SK-N-SH treated with all-trans-retinoic acid at 6 μM for 48 hours (cell line): ENCODE measurements around the gene PTRH2.

Source experiments
- ARNTL ChIP-seq: fragments of 450-650 bp; formaldehyde crosslinking; IDR thresholded peaks from 2 replicates; pipeline ENCODE4 v1.5.0; 2020; ENCODE audit warnings: low read depth, mild to moderate bottlenecking, moderate library complexity, borderline replicate concordance
- CSDC2 ChIP-seq: fragments of 250-450 bp; sonication (Bioruptor Pico); IDR thresholded peaks from 2 replicates; pipeline ENCODE4 v1.5.0; 2020; ENCODE audit warnings: mild to moderate bottlenecking, moderate library complexity
- ESRRG ChIP-seq: fragments of 250-450 bp; sonication (Bioruptor Pico); IDR thresholded peaks from 2 replicates; pipeline ENCODE4 v1.6.1; 2021; ENCODE audit warnings: mild to moderate bottlenecking
- ISL1 ChIP-seq: fragments of 250-450 bp; sonication (Bioruptor Pico); IDR thresholded peaks from 2 replicates; pipeline ENCODE4 v2.1.2; 2022; ENCODE audit warnings: mild to moderate bottlenecking, moderate library complexity
- OSR1 ChIP-seq: fragments of 250-450 bp; sonication (Bioruptor Pico); IDR thresholded peaks from 2 replicates; pipeline ENCODE4 v1.8.0; 2022; ENCODE audit warnings: moderate library complexity, mild to moderate bottlenecking, inconsistent platforms
- PPARA ChIP-seq: fragments of 250-450 bp; sonication (Bioruptor Pico); IDR thresholded peaks from 2 replicates; pipeline ENCODE4 v1.5.0; 2020; ENCODE audit warnings: mild to moderate bottlenecking, borderline replicate concordance
- RARB ChIP-seq: fragments of 250-450 bp; sonication (Bioruptor Pico); IDR thresholded peaks from 2 replicates; pipeline ENCODE4 v1.8.0; 2021; ENCODE audit warnings: mild to moderate bottlenecking, moderate library complexity
- TCF4 ChIP-seq: fragments of 250-450 bp; sonication (Bioruptor Pico); IDR thresholded peaks from 2 replicates; pipeline ENCODE4 v1.8.0; 2021; ENCODE audit warnings: mild to moderate bottlenecking, moderate library complexity, borderline replicate concordance
- ZC3H10 ChIP-seq: fragments of 250-450 bp; sonication (Bioruptor Pico); IDR thresholded peaks from 2 replicates; pipeline ENCODE4 v1.5.1; 2021; ENCODE audit warnings: mild to moderate bottlenecking, moderate library complexity
- ZFP30 ChIP-seq: fragments of 450-650 bp; formaldehyde crosslinking; IDR thresholded peaks from 2 replicates; pipeline ENCODE4 v1.5.0; 2022; ENCODE audit warnings: mild to moderate bottlenecking, moderate library complexity
- ZNF8 ChIP-seq: fragments of 450-650 bp; formaldehyde crosslinking; IDR thresholded peaks from 2 replicates; pipeline ENCODE4 v1.5.0; 2020; ENCODE audit warnings: mild to moderate bottlenecking, moderate library complexity
- TF ChIP-seq, protein P1 (sequence below): fragments of 250-450 bp; sonication (Bioruptor Pico); IDR thresholded peaks from 2 replicates; pipeline ENCODE4 v1.8.0; 2021; ENCODE audit warnings: low read depth, mild to moderate bottlenecking, moderate library complexity, borderline replicate concordance
- TF ChIP-seq, protein P2 (sequence below): fragments of 250-450 bp; sonication (Bioruptor Pico); IDR thresholded peaks from 2 replicates; pipeline ENCODE4 v1.8.0; 2020; ENCODE audit warnings: mild to moderate bottlenecking, moderate library complexity, borderline replicate concordance

DNA sequence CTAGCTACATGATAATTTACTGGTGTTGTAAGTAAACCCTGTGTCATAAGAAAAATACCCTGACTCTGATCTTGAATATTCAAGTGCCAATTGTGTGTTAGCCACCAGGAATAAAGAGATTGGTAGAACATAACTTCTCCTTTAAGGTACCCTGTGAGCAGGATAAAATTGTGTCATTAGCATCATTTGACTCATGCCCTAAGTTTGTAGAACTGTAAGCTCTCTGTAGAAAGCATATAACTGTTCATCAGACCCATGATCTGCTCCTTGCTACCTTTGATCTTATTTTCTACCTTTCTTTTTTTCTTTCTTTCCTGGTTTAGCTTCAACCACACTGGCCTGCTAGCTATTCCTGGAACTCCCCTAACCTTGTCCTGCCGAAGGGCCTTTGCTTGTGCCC is 35.8 kb downstream of the PTRH2 start:
- TF ChIP-seq OSR1 (CRISPR knock-in tag) (no peak), CSDC2 (CRISPR knock-in tag) (no peak), PPARA (CRISPR knock-in tag) (no peak), ZFP30 (CRISPR knock-in tag) (no peak), ISL1 (no peak), RARB (no peak), ZNF8 (CRISPR knock-in tag) (no peak), ARNTL (CRISPR knock-in tag) (no peak), ESRRG (no peak), TCF4 (CRISPR knock-in tag) (no peak), ZC3H10 (no peak)
- TF ChIP-seq, protein P1, sequence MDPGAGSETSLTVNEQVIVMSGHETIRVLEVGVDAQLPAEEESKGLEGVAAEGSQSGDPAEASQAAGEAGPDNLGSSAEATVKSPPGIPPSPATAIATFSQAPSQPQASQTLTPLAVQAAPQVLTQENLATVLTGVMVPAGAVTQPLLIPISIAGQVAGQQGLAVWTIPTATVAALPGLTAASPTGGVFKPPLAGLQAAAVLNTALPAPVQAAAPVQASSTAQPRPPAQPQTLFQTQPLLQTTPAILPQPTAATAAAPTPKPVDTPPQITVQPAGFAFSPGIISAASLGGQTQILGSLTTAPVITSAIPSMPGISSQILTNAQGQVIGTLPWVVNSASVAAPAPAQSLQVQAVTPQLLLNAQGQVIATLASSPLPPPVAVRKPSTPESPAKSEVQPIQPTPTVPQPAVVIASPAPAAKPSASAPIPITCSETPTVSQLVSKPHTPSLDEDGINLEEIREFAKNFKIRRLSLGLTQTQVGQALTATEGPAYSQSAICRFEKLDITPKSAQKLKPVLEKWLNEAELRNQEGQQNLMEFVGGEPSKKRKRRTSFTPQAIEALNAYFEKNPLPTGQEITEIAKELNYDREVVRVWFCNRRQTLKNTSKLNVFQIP, result no peak
- TF ChIP-seq, protein P2, sequence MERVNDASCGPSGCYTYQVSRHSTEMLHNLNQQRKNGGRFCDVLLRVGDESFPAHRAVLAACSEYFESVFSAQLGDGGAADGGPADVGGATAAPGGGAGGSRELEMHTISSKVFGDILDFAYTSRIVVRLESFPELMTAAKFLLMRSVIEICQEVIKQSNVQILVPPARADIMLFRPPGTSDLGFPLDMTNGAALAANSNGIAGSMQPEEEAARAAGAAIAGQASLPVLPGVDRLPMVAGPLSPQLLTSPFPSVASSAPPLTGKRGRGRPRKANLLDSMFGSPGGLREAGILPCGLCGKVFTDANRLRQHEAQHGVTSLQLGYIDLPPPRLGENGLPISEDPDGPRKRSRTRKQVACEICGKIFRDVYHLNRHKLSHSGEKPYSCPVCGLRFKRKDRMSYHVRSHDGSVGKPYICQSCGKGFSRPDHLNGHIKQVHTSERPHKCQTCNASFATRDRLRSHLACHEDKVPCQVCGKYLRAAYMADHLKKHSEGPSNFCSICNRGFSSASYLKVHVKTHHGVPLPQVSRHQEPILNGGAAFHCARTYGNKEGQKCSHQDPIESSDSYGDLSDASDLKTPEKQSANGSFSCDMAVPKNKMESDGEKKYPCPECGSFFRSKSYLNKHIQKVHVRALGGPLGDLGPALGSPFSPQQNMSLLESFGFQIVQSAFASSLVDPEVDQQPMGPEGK (CRISPR knock-in tag), result no peak
